Endothelial cell of umbilical vein (primary cell): ENCODE results near the gene GON7. TPM values are rescaled to one million over a fixed set of nuclear protein-coding genes. Genes with fewer than 3 reads are reported as not detected.
A peak's percentile ranks its signal among the peaks of the same experiment; 100 is the strongest.

Source experiments
- BruUV-seq: library from RNA; stranded (reverse); fragments of 400-500 nt; replicated peaks from 2 replicates; lab custom pipeline; 2021; lab: Mats Ljungman, UMichigan
- CTCF ChIA-PET: fragments of 300-600, 350-600 bp; sonication (Branson Sonifier 250); formaldehyde crosslinking; loops from one replicate; lab custom pipeline; 2021; ENCODE audit warnings: antibody characterized with exemption, inconsistent platforms; lab: Charles Lee
- POLR2A ChIA-PET: fragments of 300-600, 350-600 bp; sonication (Branson Sonifier 250); formaldehyde crosslinking; loops from one replicate; lab custom pipeline; 2021; ENCODE audit warnings: antibody characterized with exemption, inconsistent platforms; lab: Charles Lee
- DNase-seq: peaks from one replicate; pipeline ENCODE4 v3.0.0-alpha.2; 2011; ENCODE audit warnings: low read depth, low spot score
- FAIRE-seq: peaks from 2 replicates; lab custom pipeline; 2011; peaks lifted over from hg19 to GRCh38; lab: Jason Lieb, UNC
- H2AFZ ChIP-seq: 2 replicates; pipeline ENCODE4 v1.6.0; 2012; ENCODE audit warnings: low read depth, low read length, control low read depth, inconsistent platforms
- H3K27ac ChIP-seq: 2 replicates; pipeline ENCODE4 v1.5.1; 2011; ENCODE audit warnings: low read depth, mild to moderate bottlenecking, control low read depth, low read length, moderate library complexity; ENCODE audit not compliant: insufficient read depth
- H3K27me3 ChIP-seq, 2 experiments: 2 replicates each; pipeline versions ENCODE4 v1.6.0 to v1.6.1; 2011; ENCODE audit warnings: low read length in 2 of 2, mixed read lengths in 1 of 2; ENCODE audit not compliant: control insufficient read depth in 2 of 2, insufficient read depth in 2 of 2
- H3K36me3 ChIP-seq, 2 experiments: 2 replicates in 1 of 2; 3 replicates in 1 of 2; pipeline ENCODE4 v1.5.1; 2011; ENCODE audit warnings: low read length in 2 of 2, mild to moderate bottlenecking in 1 of 2, moderate library complexity in 1 of 2; ENCODE audit not compliant: control insufficient read depth in 2 of 2, insufficient read depth in 2 of 2; ENCODE audit errors: extremely low read depth in 1 of 2
- H3K4me1 ChIP-seq: 3 replicates; pipeline ENCODE4 v1.5.1; 2011; ENCODE audit warnings: mild to moderate bottlenecking, low read length; ENCODE audit not compliant: control insufficient read depth, insufficient read depth; ENCODE audit errors: extremely low read depth
- H3K4me2 ChIP-seq: 2 replicates; pipeline ENCODE4 v1.6.1; 2011; ENCODE audit warnings: low read length, control low read depth, mixed read lengths; ENCODE audit not compliant: insufficient read depth
- H3K4me3 ChIP-seq, 3 experiments: fragments of 200-600 bp in 1 of 3; sonication (generic), shearing (Covaris generic) in 1 of 3; replicated peaks in 1 of 3; 2 replicates each; pipeline ENCODE4 v1.5.1; 2011 to 2016; ENCODE audit warnings: control low read depth in 3 of 3, low read length in 3 of 3, mild to moderate bottlenecking in 2 of 3, inconsistent platforms in 1 of 3, low read depth in 1 of 3, moderate library complexity in 1 of 3; ENCODE audit not compliant: insufficient read depth in 1 of 3
- H3K79me2 ChIP-seq: 2 replicates; pipeline ENCODE4 v1.6.0; 2012; ENCODE audit warnings: low read length, inconsistent platforms; ENCODE audit not compliant: control insufficient read depth, insufficient read depth
- H3K9ac ChIP-seq: replicated peaks from 2 replicates; pipeline ENCODE3; 2011; ENCODE audit warnings: low read length, control low read depth; ENCODE audit not compliant: insufficient read depth; ENCODE audit errors: extremely low read depth
- H3K9me1 ChIP-seq: replicated peaks from 3 replicates; pipeline ENCODE4 v1.6.0; 2011; ENCODE audit warnings: mild to moderate bottlenecking, low read length; ENCODE audit not compliant: control insufficient read depth, insufficient read depth; ENCODE audit errors: extremely low read depth
- H3K9me3 ChIP-seq: replicated peaks from 2 replicates; pipeline ENCODE4 v1.5.1; 2012; ENCODE audit warnings: low read length, inconsistent platforms; ENCODE audit not compliant: control insufficient read depth, insufficient read depth
- H4K20me1 ChIP-seq: replicated peaks from 2 replicates; pipeline ENCODE3; 2011; ENCODE audit warnings: mild to moderate bottlenecking, low read length; ENCODE audit not compliant: control insufficient read depth, insufficient read depth; ENCODE audit errors: extremely low read depth
- JUN ChIP-seq: IDR thresholded peaks from 2 replicates; pipeline ENCODE4 v1.6.1; 2011; ENCODE audit warnings: borderline replicate concordance, low read depth; ENCODE audit not compliant: insufficient read length, insufficient read depth
- dilution Hi-C: fragments of 300-500 bp; cut with MboI; formaldehyde crosslinking; loops from one replicate; pipeline ENCODE4 v1.15.0; 2019; ENCODE audit warnings: low sequenced_read_pairs; ENCODE audit not compliant: extremely low pct_ligation_motif_present
- intact Hi-C: fragments of 100-400 bp; cut with micrococcal nuclease; formaldehyde crosslinking; loops from one replicate; pipeline ENCODE4 v1.10.0; 2022
- polyA plus RNA-seq, 4 experiments: library from polyadenylated mRNA; depleted of rRNA in 3 of 4; stranded (reverse) in 3 of 4; unstranded in 1 of 4; fragments of >200 nt; gene quantifications; 2 replicates each; pipeline versions ENCODE4 v1.2.1 to v1.2.3, GENCODE V29; 2011 to 2012; ENCODE audit warnings: missing spikeins in 1 of 4
- total RNA-seq: library from RNA; stranded (reverse); gene quantifications from 2 replicates; pipeline ENCODE4 v1.2.3, GENCODE V29; 2021
- TF ChIP-seq, protein P1 (sequence below), 2 donors: IDR thresholded peaks; 1 replicate in 1 of 2; 2 replicates in 1 of 2; pipeline ENCODE4 v1.5.1; 2011; ENCODE audit warnings: low read length in 2 of 2, mild to moderate bottlenecking in 2 of 2, moderate library complexity in 2 of 2, control low read depth in 1 of 2, inconsistent platforms in 1 of 2, low read depth in 1 of 2; ENCODE audit not compliant: insufficient read depth in 1 of 2; ENCODE audit errors: extremely low read depth in 1 of 2

GON7 gene
- total and polyA plus RNA-seq, 2 donors (not counting 3 experiments of a cell fraction or from before 2014, with no cell fraction given), result 5.5 to 11.5 TPM

DNA sequence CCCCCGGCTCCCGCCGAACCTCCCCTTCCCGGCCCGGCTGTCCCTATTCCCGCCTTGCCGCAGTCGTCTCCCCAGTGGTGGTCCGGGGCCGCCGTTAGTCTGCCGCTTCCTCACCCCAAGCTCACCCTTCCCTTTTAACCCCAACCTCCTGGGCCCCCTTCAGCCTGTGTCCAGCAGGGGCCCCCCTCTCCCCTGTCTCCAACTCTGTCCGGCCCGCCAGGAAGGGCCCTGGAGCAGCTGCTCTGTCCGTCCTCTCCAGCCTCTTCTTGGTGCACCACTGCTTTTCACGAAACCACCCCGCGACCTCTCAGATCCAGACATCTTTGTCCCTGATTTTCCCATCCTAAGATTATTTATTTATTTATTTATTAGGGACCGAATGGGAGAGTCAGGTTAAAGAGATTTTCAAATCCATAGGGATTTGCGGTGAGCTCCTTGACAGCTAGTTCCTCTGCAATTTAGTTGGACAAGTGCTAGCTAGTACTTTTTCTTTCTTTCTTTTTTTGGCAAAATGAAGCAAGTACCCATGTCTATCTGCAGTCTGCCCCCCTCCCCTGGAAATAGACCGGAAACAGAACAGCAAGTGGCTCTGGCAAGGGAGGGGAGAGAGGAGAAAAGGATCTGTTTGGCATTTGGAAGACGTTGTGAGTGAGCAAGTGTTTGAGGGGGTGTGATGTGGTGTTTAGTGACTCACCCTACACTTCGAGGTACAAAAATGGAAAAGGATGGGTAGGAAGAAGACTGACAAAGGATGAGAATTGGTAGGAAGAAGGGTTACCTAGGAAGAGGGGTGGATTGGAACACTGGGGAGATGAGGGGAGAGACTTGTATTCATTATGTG is 823 bp upstream of the GON7 start:
- Histone ChIP-seq H3K9me1 (no peaks in the 10 kb centered on the region), H3K9ac (peak overlapping the region; percentile 85), H3K4me3 (peak overlapping the region; percentile 77 to 88 (median 77)), H2AFZ (peak overlapping the region; percentile 83), H3K79me2 (peaks cover 38% of the 10 kb centered on the region), H3K4me2 (peak overlapping the region; percentile 82), H3K9me3 (no peaks in the 10 kb centered on the region), H3K36me3 (no peaks in the 10 kb centered on the region), H3K27ac (peak overlapping the region; percentile 79), H3K4me1 (peaks cover 12% of the 10 kb centered on the region), H3K27me3 (no peaks in the 10 kb centered on the region), H4K20me1 (no peaks in the 10 kb centered on the region)
- intact Hi-C loops, result loop anchor here (1.0 kb wide), 5 partner anchors 22 to 819 kb away; partner anchors contain the start of genes BTBD7, LYSET and OTUB2
- TSS peak; percentile 58 for BruUV-seq
- POLR2A ChIA-PET, result interaction anchor here (1.0 to 1.6 kb wide), 4 partner anchors 11 to 124 kb away, joined by 3 to 8 read pairs (median 6); partner anchors contain the start of genes LYSET and MOAP1
- FAIRE-seq (peak; percentile 43), DNase-seq (peak; percentile 68)
- CTCF ChIA-PET, result interaction anchor here (0.6 to 2.6 kb wide), 27 partner anchors 10 to 793 kb away, joined by 3 to 33 read pairs (median 5); partner anchors contain the start of genes ITPK1, LYSET and MOAP1
- TF ChIP-seq, protein P1, sequence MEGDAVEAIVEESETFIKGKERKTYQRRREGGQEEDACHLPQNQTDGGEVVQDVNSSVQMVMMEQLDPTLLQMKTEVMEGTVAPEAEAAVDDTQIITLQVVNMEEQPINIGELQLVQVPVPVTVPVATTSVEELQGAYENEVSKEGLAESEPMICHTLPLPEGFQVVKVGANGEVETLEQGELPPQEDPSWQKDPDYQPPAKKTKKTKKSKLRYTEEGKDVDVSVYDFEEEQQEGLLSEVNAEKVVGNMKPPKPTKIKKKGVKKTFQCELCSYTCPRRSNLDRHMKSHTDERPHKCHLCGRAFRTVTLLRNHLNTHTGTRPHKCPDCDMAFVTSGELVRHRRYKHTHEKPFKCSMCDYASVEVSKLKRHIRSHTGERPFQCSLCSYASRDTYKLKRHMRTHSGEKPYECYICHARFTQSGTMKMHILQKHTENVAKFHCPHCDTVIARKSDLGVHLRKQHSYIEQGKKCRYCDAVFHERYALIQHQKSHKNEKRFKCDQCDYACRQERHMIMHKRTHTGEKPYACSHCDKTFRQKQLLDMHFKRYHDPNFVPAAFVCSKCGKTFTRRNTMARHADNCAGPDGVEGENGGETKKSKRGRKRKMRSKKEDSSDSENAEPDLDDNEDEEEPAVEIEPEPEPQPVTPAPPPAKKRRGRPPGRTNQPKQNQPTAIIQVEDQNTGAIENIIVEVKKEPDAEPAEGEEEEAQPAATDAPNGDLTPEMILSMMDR (IDR thresholded peaks at IDR 0.05; ENCODE audit: extremely low read depth in 1 of 2, insufficient read depth in 1 of 2, low read depth in 1 of 2, low read length in 2 of 2), result peak; percentile 41 to 65
- no peak for TF ChIP-seq JUN
- dilution Hi-C loops, result no loop called here
